ENCODE data around the gene NLK. TPM values are rescaled to one million over a fixed set of nuclear protein-coding genes. Genes with fewer than 3 reads are reported as not detected.

Gene NLK
- total and polyA plus RNA-seq, 10 of the 15 experiments (the other 5 are each of a cell fraction or from before 2014, with no cell fraction given) = 5.0 to 22.9 (median 15.0) TPM

DNA sequence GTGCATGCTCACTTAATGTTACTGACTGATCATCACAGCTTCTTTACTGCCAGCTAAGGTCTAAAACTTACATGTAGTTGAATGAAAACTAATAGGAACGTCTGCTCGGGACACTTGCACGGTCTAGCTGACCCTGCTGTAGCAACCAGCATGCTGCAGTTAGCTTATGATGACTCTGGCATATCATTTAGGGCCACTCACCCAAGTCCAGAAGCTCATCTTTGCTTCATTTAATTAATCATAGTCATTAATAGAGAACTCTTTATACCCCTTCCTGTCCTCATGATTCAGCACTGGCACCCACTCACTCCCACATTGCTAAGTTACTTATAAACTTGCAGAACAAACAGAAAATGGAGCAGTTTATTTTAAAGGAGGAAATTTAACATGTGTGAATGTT, 136.3 kb downstream of the NLK start:
- H3K9me3 ChIP-seq (replicated peaks; ENCODE audit: control insufficient read depth, insufficient read depth, low read length) = no peaks in the 10 kb centered on the region
- no TSS peak for BruUV-seq (replicated peaks)
- in situ Hi-C loops (cut with MboI) = no loop called here
- H3K4me2 ChIP-seq (ENCODE audit: control insufficient read depth, insufficient read depth) = no peak overlapping the region
- no peak overlapping the region for H3K4me3 ChIP-seq
- no peak overlapping the region for H2AFZ ChIP-seq (ENCODE audit: control insufficient read depth, low read depth, low read length)
- intact Hi-C loops (cut with micrococcal nuclease; ENCODE audit: unreplicated experiment) = no loop called here
- no peak overlapping the region for H3K9ac ChIP-seq (ENCODE audit: control insufficient read depth, insufficient read depth, low read length)
- FAIRE-seq = no peak
- H3K79me2 ChIP-seq (ENCODE audit: control insufficient read depth, insufficient read depth, low read length) = no peaks in the 10 kb centered on the region
- TF ChIP-seq, protein P1, sequence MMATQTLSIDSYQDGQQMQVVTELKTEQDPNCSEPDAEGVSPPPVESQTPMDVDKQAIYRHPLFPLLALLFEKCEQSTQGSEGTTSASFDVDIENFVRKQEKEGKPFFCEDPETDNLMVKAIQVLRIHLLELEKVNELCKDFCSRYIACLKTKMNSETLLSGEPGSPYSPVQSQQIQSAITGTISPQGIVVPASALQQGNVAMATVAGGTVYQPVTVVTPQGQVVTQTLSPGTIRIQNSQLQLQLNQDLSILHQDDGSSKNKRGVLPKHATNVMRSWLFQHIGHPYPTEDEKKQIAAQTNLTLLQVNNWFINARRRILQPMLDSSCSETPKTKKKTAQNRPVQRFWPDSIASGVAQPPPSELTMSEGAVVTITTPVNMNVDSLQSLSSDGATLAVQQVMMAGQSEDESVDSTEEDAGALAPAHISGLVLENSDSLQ (IDR thresholded peaks at IDR 0.05) = no peak
- TF ChIP-seq POLR2AphosphoS2 (IDR thresholded peaks at IDR 0.05; ENCODE audit: low read depth, low read length) (no peak), RUNX3 (IDR thresholded peaks at IDR 0.05; ENCODE audit: low read length) (no peak), HDAC2 (IDR thresholded peaks at IDR 0.05) (no peak), SREBF1 (IDR thresholded peaks at IDR 0.05; ENCODE audit: low read length) (no peak), SPI1 (IDR thresholded peaks at IDR 0.05; ENCODE audit: borderline replicate concordance, insufficient read depth, low read depth, low read length) (no peak)
- no peak overlapping the region for H3K27ac ChIP-seq (ENCODE audit: control insufficient read depth, insufficient read depth)
- SMC1A ChIA-PET (ENCODE audit: uncharacterized antibody, unreplicated experiment) = interaction anchor here (3.1 kb wide), 1 partner anchor 8 kb away, joined by 15 read pairs; no protein-coding TSS in a partner anchor
- DNase-seq (ENCODE audit: low read depth, low spot score) = no peak
- POLR2A ChIA-PET = no interaction called here
- no peaks in the 10 kb centered on the region for H4K20me1 ChIP-seq (ENCODE audit: control insufficient read depth, insufficient read depth)
- no peaks in the 10 kb centered on the region for H3K27me3 ChIP-seq (replicated peaks in 1 of 2; ENCODE audit: control insufficient read depth in 2 of 2, insufficient read depth in 2 of 2, low read length in 1 of 2)
- no peaks in the 10 kb centered on the region for H3K36me3 ChIP-seq (ENCODE audit: control insufficient read depth in 2 of 2, insufficient read depth in 2 of 2, low read length in 1 of 2)
- ATAC-seq = no peak
- RAD21 ChIA-PET (ENCODE audit: unreplicated experiment) = interaction anchor here (1.3 kb wide), 1 partner anchor 299 kb away, joined by 4 read pairs; no protein-coding TSS in a partner anchor
- CTCF ChIA-PET = interaction anchor here (0.7 to 1.3 kb wide), 3 partner anchors 14 to 370 kb away, joined by 3 read pairs; no protein-coding TSS in a partner anchor
- 98% methylated on average over 3 of the region's 3 CpGs for WGBS (ENCODE audit: insufficient coverage, insufficient replicate concordance, low lambda C conversion rate, missing lambda C conversion rate)
- H3K4me1 ChIP-seq (ENCODE audit: control insufficient read depth, insufficient read depth, low read length) = no peaks in the 10 kb centered on the region

DNA sequence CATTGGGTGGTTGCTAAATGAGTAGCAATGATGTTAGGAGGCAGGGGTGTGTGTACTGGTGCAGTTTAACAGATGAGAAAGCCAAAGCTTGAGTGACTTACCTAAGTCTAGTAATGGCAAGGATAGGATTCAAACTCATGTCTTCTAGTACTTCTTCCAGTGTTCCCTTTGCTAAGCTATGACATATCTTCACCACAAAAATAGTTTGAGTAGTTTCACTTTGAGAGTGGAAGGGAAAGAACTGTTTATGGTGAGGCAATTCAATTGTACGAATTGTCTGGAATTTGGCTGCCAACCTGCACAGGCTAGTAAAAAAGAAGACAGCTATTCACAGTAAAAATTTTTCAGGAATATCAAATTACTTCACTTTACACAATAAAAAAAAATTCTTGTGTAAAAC, 138.0 kb downstream of the NLK start:
- H2AFZ ChIP-seq (ENCODE audit: control insufficient read depth, low read depth, low read length) = no peak overlapping the region
- H3K4me3 ChIP-seq = no peak overlapping the region
- BruUV-seq (replicated peaks) = no TSS peak
- H3K79me2 ChIP-seq (ENCODE audit: control insufficient read depth, insufficient read depth, low read length) = no peaks in the 10 kb centered on the region
- RAD21 ChIA-PET (ENCODE audit: unreplicated experiment) = no interaction called here
- no peaks in the 10 kb centered on the region for H3K27me3 ChIP-seq (replicated peaks in 1 of 2; ENCODE audit: control insufficient read depth in 2 of 2, insufficient read depth in 2 of 2, low read length in 1 of 2)
- H3K4me2 ChIP-seq (ENCODE audit: control insufficient read depth, insufficient read depth) = no peak overlapping the region
- no peak for DNase-seq (ENCODE audit: low read depth, low spot score)
- 68% methylated on average over 1 of the region's 1 CpG for WGBS (ENCODE audit: insufficient coverage, insufficient replicate concordance, low lambda C conversion rate, missing lambda C conversion rate)
- POLR2A ChIA-PET = interaction anchor here (0.5 kb wide), 1 partner anchor 139 kb away, joined by 3 read pairs; no protein-coding TSS in a partner anchor
- 0 out of 4 replicates have a peak, but pooled peaks cover 0 to 2% of the 10 kb centered on the region in 2 experiments for H3K36me3 ChIP-seq (ENCODE audit: control insufficient read depth in 2 of 2, insufficient read depth in 2 of 2, low read length in 1 of 2)
- no peak for FAIRE-seq
- ATAC-seq = peak; percentile 14
- no peak overlapping the region for H3K9ac ChIP-seq (ENCODE audit: control insufficient read depth, insufficient read depth, low read length)
- SMC1A ChIA-PET (ENCODE audit: uncharacterized antibody, unreplicated experiment) = no interaction called here
- CTCF ChIA-PET = interaction anchor here (0.7 to 0.9 kb wide), 2 partner anchors 29 to 63 kb away, joined by 3 read pairs; no protein-coding TSS in a partner anchor
- H3K9me3 ChIP-seq (replicated peaks; ENCODE audit: control insufficient read depth, insufficient read depth, low read length) = no peaks in the 10 kb centered on the region
- H3K4me1 ChIP-seq (ENCODE audit: control insufficient read depth, insufficient read depth, low read length) = no peaks in the 10 kb centered on the region
- no peaks in the 10 kb centered on the region for H4K20me1 ChIP-seq (ENCODE audit: control insufficient read depth, insufficient read depth)
- in situ Hi-C loops (cut with MboI) (no loop called here), intact Hi-C loops (cut with micrococcal nuclease; ENCODE audit: unreplicated experiment) (no loop called here)
- H3K27ac ChIP-seq (ENCODE audit: control insufficient read depth, insufficient read depth) = no peak overlapping the region
- no peak for TF ChIP-seq RAD51 (IDR thresholded peaks at IDR 0.05)
- no peak for TF ChIP-seq CBX3 (IDR thresholded peaks at IDR 0.05; ENCODE audit: borderline replicate concordance, low read depth)
- no peak for TF ChIP-seq EGR1 (IDR thresholded peaks at IDR 0.05; ENCODE audit: borderline replicate concordance in 1 of 2, low read depth in 2 of 2, low read length in 2 of 2)
- TF ChIP-seq ZNF384 (IDR thresholded peaks at IDR 0.05; ENCODE audit: borderline replicate concordance, low read depth, low read length) = no peak
- TF ChIP-seq, protein P2, sequence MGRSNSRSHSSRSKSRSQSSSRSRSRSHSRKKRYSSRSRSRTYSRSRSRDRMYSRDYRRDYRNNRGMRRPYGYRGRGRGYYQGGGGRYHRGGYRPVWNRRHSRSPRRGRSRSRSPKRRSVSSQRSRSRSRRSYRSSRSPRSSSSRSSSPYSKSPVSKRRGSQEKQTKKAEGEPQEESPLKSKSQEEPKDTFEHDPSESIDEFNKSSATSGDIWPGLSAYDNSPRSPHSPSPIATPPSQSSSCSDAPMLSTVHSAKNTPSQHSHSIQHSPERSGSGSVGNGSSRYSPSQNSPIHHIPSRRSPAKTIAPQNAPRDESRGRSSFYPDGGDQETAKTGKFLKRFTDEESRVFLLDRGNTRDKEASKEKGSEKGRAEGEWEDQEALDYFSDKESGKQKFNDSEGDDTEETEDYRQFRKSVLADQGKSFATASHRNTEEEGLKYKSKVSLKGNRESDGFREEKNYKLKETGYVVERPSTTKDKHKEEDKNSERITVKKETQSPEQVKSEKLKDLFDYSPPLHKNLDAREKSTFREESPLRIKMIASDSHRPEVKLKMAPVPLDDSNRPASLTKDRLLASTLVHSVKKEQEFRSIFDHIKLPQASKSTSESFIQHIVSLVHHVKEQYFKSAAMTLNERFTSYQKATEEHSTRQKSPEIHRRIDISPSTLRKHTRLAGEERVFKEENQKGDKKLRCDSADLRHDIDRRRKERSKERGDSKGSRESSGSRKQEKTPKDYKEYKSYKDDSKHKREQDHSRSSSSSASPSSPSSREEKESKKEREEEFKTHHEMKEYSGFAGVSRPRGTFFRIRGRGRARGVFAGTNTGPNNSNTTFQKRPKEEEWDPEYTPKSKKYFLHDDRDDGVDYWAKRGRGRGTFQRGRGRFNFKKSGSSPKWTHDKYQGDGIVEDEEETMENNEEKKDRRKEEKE (IDR thresholded peaks at IDR 0.05) = no peak
- no peak for TF ChIP-seq SPI1 (IDR thresholded peaks at IDR 0.05; ENCODE audit: borderline replicate concordance, insufficient read depth, low read depth, low read length)
- TF ChIP-seq JUND (IDR thresholded peaks at IDR 0.05; ENCODE audit: low read depth, low read length) = no peak
- no peak for TF ChIP-seq POLR2AphosphoS5 (IDR thresholded peaks at IDR 0.05; ENCODE audit: low read length)

Data from GM12878 (cell line).